ENCODE data around the gene ARHGAP24. TPM values are rescaled to one million over a fixed set of nuclear protein-coding genes. Genes with fewer than 3 reads are reported as not detected.

ARHGAP24 gene
- total and polyA plus RNA-seq, 2 of the 13 experiments (the other 11 are each of a cell fraction or from before 2014, with no cell fraction given): 0.07 to 0.55 TPM

- no TSS peak for BruUV-seq (replicated peaks)
- DNase-seq (ENCODE audit: low spot score) (no peak), FAIRE-seq (no peak), ATAC-seq (no peak)
- TF ChIP-seq ETS1 (CRISPR knock-in tag; IDR thresholded peaks at IDR 0.05) (no peak), EHMT2 (IDR thresholded peaks at IDR 0.05; ENCODE audit: borderline replicate concordance, low read depth, low read length) (no peak), RAD21 (CRISPR knock-in tag; IDR thresholded peaks at IDR 0.05) (no peak), ZNF24 (IDR thresholded peaks at IDR 0.05) (no peak), CBX1 (IDR thresholded peaks at IDR 0.05; ENCODE audit: low read depth) (no peak), ZKSCAN1 (IDR thresholded peaks at IDR 0.05; ENCODE audit: low read length) (no peak), DPF2 (CRISPR knock-in tag; IDR thresholded peaks at IDR 0.05; ENCODE audit: borderline replicate concordance, low read depth) (no peak), MBD4 (IDR thresholded peaks at IDR 0.05; ENCODE audit: borderline replicate concordance, low read length) (no peak), KAT7 (CRISPR knock-in tag; IDR thresholded peaks at IDR 0.05; ENCODE audit: borderline replicate concordance) (no peak), ETV5 (CRISPR knock-in tag; IDR thresholded peaks at IDR 0.05; ENCODE audit: borderline replicate concordance) (no peak), TMF1 (CRISPR knock-in tag; IDR thresholded peaks at IDR 0.05; ENCODE audit: low read depth) (no peak), ZNF232 (CRISPR knock-in tag; IDR thresholded peaks at IDR 0.05; ENCODE audit: borderline replicate concordance) (no peak), ZBTB14 (CRISPR knock-in tag; IDR thresholded peaks at IDR 0.05) (no peak), RFX1 (IDR thresholded peaks at IDR 0.05) (no peak), NPAS2 (CRISPR knock-in tag; IDR thresholded peaks at IDR 0.05; ENCODE audit: borderline replicate concordance) (no peak)
- TF ChIP-seq, protein P1, sequence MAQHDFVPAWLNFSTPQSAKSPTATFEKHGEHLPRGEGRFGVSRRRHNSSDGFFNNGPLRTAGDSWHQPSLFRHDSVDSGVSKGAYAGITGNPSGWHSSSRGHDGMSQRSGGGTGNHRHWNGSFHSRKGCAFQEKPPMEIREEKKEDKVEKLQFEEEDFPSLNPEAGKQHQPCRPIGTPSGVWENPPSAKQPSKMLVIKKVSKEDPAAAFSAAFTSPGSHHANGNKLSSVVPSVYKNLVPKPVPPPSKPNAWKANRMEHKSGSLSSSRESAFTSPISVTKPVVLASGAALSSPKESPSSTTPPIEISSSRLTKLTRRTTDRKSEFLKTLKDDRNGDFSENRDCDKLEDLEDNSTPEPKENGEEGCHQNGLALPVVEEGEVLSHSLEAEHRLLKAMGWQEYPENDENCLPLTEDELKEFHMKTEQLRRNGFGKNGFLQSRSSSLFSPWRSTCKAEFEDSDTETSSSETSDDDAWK (CRISPR knock-in tag; IDR thresholded peaks at IDR 0.05): no peak
- TF ChIP-seq, protein P2, sequence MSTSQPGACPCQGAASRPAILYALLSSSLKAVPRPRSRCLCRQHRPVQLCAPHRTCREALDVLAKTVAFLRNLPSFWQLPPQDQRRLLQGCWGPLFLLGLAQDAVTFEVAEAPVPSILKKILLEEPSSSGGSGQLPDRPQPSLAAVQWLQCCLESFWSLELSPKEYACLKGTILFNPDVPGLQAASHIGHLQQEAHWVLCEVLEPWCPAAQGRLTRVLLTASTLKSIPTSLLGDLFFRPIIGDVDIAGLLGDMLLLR (CRISPR knock-in tag; IDR thresholded peaks at IDR 0.05): no peak
- Histone ChIP-seq H3K9ac (ENCODE audit: insufficient read depth, low read depth, low read length) (no peak overlapping the region), H3K27me3 (ENCODE audit: control insufficient read depth in 1 of 2, insufficient read depth in 2 of 2, low read length in 2 of 2) (no peaks in the 10 kb centered on the region), H3K9me3 (ENCODE audit: low read length) (no peaks in the 10 kb centered on the region), H4K20me1 (ENCODE audit: insufficient read depth, low read length) (no peaks in the 10 kb centered on the region), H3K79me2 (ENCODE audit: insufficient read depth, low read length) (no peaks in the 10 kb centered on the region), H3K4me1 (ENCODE audit: insufficient read depth, low read length) (no peaks in the 10 kb centered on the region), H3K4me3 (replicated peaks in 1 of 3; ENCODE audit: insufficient read depth in 1 of 3, low read depth in 2 of 3, low read length in 3 of 3) (no peak overlapping the region), H3K36me3 (replicated peaks in 1 of 2; ENCODE audit: control insufficient read depth in 1 of 2, insufficient read depth in 2 of 2, low read length in 2 of 2) (no peaks in the 10 kb centered on the region), H2AFZ (ENCODE audit: low read length) (no peak overlapping the region), H3K4me2 (ENCODE audit: low read depth, low read length) (no peak overlapping the region), H3K27ac (ENCODE audit: extremely low read length, insufficient read depth, low read length) (no peak overlapping the region)
- ChIA-PET POLR2A (no interaction called here), CTCF (ENCODE audit: low intra/inter-chr PET ratio, low total read pairs) (no interaction called here)
- in situ Hi-C loops (cut with HindIII; ENCODE audit: extremely low pct_ligation_motif_present, low pct_unique_long_range_greater_than_20kb): no loop called here
- 34% methylated on average over 3 of the region's 3 CpGs for WGBS (ENCODE audit: low lambda C conversion rate)
- intact Hi-C loops (cut with micrococcal nuclease; ENCODE audit: unreplicated experiment): no loop called here
These were observed 299.5 kb downstream of the ARHGAP24 start for GRCh38 chr4:85774489-85774888.

Data from HepG2 (cell line).